H9 (cell line): ENCODE results near the gene CHST13. TPM values are rescaled to one million over a fixed set of nuclear protein-coding genes. Genes with fewer than 3 reads are reported as not detected.

Experiments
- DNase-seq: peaks from one replicate; pipeline ENCODE4 v3.0.0-alpha.2; 2017
- H2AFZ ChIP-seq: one replicate; pipeline ENCODE4 v1.6.1; 2013; ENCODE audit warnings: mild to moderate bottlenecking, low read length, control low read depth, moderate library complexity
- H2AK5ac ChIP-seq: 2 replicates; pipeline ENCODE4 v1.6.1; 2013; ENCODE audit warnings: low read length, control low read depth, mixed read lengths; ENCODE audit not compliant: insufficient read length
- H2BK120ac ChIP-seq: one replicate; pipeline ENCODE4 v1.6.1; 2013; ENCODE audit warnings: low read depth, mild to moderate bottlenecking, low read length, control low read depth, inconsistent platforms; ENCODE audit not compliant: poor library complexity, severe bottlenecking
- H2BK12ac ChIP-seq: 2 replicates; pipeline ENCODE4 v1.6.1; 2013; ENCODE audit warnings: low read length, control low read depth, mixed read lengths, low read depth; ENCODE audit not compliant: insufficient read length
- H2BK15ac ChIP-seq: 2 replicates; pipeline ENCODE4 v1.6.1; 2013; ENCODE audit warnings: low read depth, low read length, control low read depth
- H2BK20ac ChIP-seq: one replicate; pipeline ENCODE4 v1.6.1; 2013; ENCODE audit warnings: low read depth, mild to moderate bottlenecking, low read length, control low read depth, inconsistent platforms; ENCODE audit not compliant: poor library complexity, severe bottlenecking
- H2BK5ac ChIP-seq: 2 replicates; pipeline ENCODE4 v1.6.1; 2013; ENCODE audit warnings: low read length, control low read depth, mixed read lengths; ENCODE audit not compliant: insufficient read length
- H3K14ac ChIP-seq: 2 replicates; pipeline ENCODE4 v1.6.1; 2013; ENCODE audit warnings: low read length, control low read depth; ENCODE audit not compliant: insufficient read depth
- H3K18ac ChIP-seq: 2 replicates; pipeline ENCODE4 v1.6.1; 2013; ENCODE audit warnings: low read depth, mild to moderate bottlenecking, mixed read lengths, low read length, control low read depth; ENCODE audit not compliant: insufficient read length
- H3K23ac ChIP-seq: 2 replicates; pipeline ENCODE4 v1.6.1; 2013; ENCODE audit warnings: low read length, control low read depth, mixed read lengths, low read depth; ENCODE audit not compliant: insufficient read length
- H3K23me2 ChIP-seq: 2 replicates; pipeline ENCODE4 v1.6.1; 2013; ENCODE audit warnings: low read depth, mild to moderate bottlenecking, mixed read lengths, low read length, control low read depth; ENCODE audit not compliant: insufficient read length, poor library complexity, severe bottlenecking
- H3K27ac ChIP-seq: 2 replicates; pipeline ENCODE4 v1.5.1; 2013; ENCODE audit warnings: low read length, control low read depth, mixed read lengths, low read depth; ENCODE audit not compliant: insufficient read length
- H3K27me3 ChIP-seq: 2 replicates; pipeline ENCODE4 v1.6.1; 2013; ENCODE audit warnings: low read length, control low read depth, inconsistent platforms; ENCODE audit not compliant: insufficient read depth
- H3K4ac ChIP-seq: 2 replicates; pipeline ENCODE4 v1.6.1; 2013; ENCODE audit warnings: low read depth, mild to moderate bottlenecking, control low read depth, inconsistent platforms, low read length, moderate library complexity
- H3K4me1 ChIP-seq: 2 replicates; pipeline ENCODE4 v1.6.1; 2013; ENCODE audit warnings: low read length, control low read depth, inconsistent platforms; ENCODE audit not compliant: insufficient read depth
- H3K4me2 ChIP-seq: 2 replicates; pipeline ENCODE4 v1.6.1; 2013; ENCODE audit warnings: low read length, control low read depth, mixed read lengths; ENCODE audit not compliant: insufficient read length, insufficient read depth
- H3K56ac ChIP-seq: 2 replicates; pipeline ENCODE4 v1.6.1; 2013; ENCODE audit warnings: low read depth, mild to moderate bottlenecking, mixed read lengths, low read length, control low read depth; ENCODE audit not compliant: insufficient read length
- H3K79me1 ChIP-seq: 2 replicates; pipeline ENCODE4 v1.6.1; 2013; ENCODE audit warnings: low read depth, mild to moderate bottlenecking, moderate library complexity, low read length, control low read depth, inconsistent platforms; ENCODE audit not compliant: insufficient read depth, poor library complexity, severe bottlenecking
- H3K79me2 ChIP-seq: 2 replicates; pipeline ENCODE4 v1.6.1; 2013; ENCODE audit warnings: low read length, control low read depth, inconsistent platforms; ENCODE audit not compliant: insufficient read depth
- H3K9ac ChIP-seq: 2 replicates; pipeline ENCODE4 v1.6.1; 2013; ENCODE audit warnings: low read length, control low read depth, mixed read lengths; ENCODE audit not compliant: insufficient read length; ENCODE audit errors: extremely low read depth
- H3K9me3 ChIP-seq: one replicate; pipeline ENCODE4 v1.6.1; 2013; ENCODE audit warnings: low read depth, low read length, inconsistent platforms; ENCODE audit not compliant: control insufficient read depth
- H3T11ph ChIP-seq: one replicate; pipeline ENCODE4 v1.6.1; 2013; ENCODE audit warnings: mild to moderate bottlenecking, low read length, control low read depth, inconsistent platforms
- H4K20me1 ChIP-seq: one replicate; pipeline ENCODE4 v1.6.1; 2013; ENCODE audit not compliant: control insufficient read depth, insufficient read length, insufficient read depth
- H4K5ac ChIP-seq: 2 replicates; pipeline ENCODE4 v1.6.1; 2013; ENCODE audit warnings: low read depth, mild to moderate bottlenecking, mixed read lengths, low read length, control low read depth; ENCODE audit not compliant: insufficient read length
- H4K8ac ChIP-seq: replicated peaks from 2 replicates; pipeline ENCODE4 v1.6.1; 2013; ENCODE audit warnings: low read length, control low read depth, mixed read lengths, low read depth; ENCODE audit not compliant: insufficient read length
- H4K91ac ChIP-seq: 2 replicates; pipeline ENCODE4 v1.6.1; 2013; ENCODE audit warnings: low read depth, mild to moderate bottlenecking, moderate library complexity, mixed read lengths, low read length, control low read depth; ENCODE audit not compliant: insufficient read length
- H3K27ac Mint-ChIP-seq, 3 experiments: 2 replicates in 2 of 3; 3 replicates in 1 of 3; pipeline ENCODE4 v1.8.0; 2020 to 2021; ENCODE audit warnings: mixed read lengths in 3 of 3, mild to moderate bottlenecking in 1 of 3, moderate library complexity in 1 of 3
- H3K27me3 Mint-ChIP-seq: 2 replicates; pipeline ENCODE4 v1.8.0; 2021; ENCODE audit warnings: low read depth, mild to moderate bottlenecking, moderate library complexity, mixed read lengths
- H3K36me3 Mint-ChIP-seq, 3 experiments: 2 replicates in 2 of 3; 3 replicates in 1 of 3; pipeline ENCODE4 v1.8.0; 2020 to 2021; ENCODE audit warnings: low read depth in 3 of 3, mixed read lengths in 3 of 3; ENCODE audit not compliant: insufficient read depth in 1 of 3
- H3K4me1 Mint-ChIP-seq, 2 experiments: 2 replicates each; pipeline ENCODE4 v1.8.0; 2020; ENCODE audit warnings: mixed read lengths in 2 of 2
- H3K4me3 Mint-ChIP-seq, 2 experiments: 2 replicates in 1 of 2; 3 replicates in 1 of 2; pipeline ENCODE4 v1.8.0; 2020 to 2021; ENCODE audit warnings: mild to moderate bottlenecking in 2 of 2, mixed read lengths in 2 of 2, moderate library complexity in 1 of 2
- H3K9me3 Mint-ChIP-seq, 2 experiments: 2 replicates in 1 of 2; 3 replicates in 1 of 2; pipeline ENCODE4 v1.8.0; 2020; ENCODE audit warnings: mild to moderate bottlenecking in 2 of 2, mixed read lengths in 2 of 2, moderate library complexity in 1 of 2
- CTCF ChIP-seq: fragments of 200-600 bp; sonication (generic); conservative IDR thresholded peaks from 3 replicates; pipeline ENCODE4 v1.8.0; 2021; ENCODE audit warnings: antibody characterized with exemption, mild to moderate bottlenecking
- WGBS: extraction: QIAGEN DNeasy Blood & Tissue Kit; methylation state at CpG from one replicate; pipeline ENCODE4 v1.1.7; 2013; ENCODE audit warnings: missing lambda C conversion rate, low lambda C conversion rate, mixed read lengths; ENCODE audit not compliant: insufficient read length; ENCODE audit errors: extremely low coverage; 5-methylcytosine and 5-hydroxymethylcytosine counted together
- total RNA-seq: library from RNA; stranded (reverse); gene quantifications from 2 replicates; pipeline ENCODE4 v1.2.1, GENCODE V29; 2021

The CHST13 gene
- total RNA-seq, 1 experiment from 2014 or later, result 0.85 TPM

DNA sequence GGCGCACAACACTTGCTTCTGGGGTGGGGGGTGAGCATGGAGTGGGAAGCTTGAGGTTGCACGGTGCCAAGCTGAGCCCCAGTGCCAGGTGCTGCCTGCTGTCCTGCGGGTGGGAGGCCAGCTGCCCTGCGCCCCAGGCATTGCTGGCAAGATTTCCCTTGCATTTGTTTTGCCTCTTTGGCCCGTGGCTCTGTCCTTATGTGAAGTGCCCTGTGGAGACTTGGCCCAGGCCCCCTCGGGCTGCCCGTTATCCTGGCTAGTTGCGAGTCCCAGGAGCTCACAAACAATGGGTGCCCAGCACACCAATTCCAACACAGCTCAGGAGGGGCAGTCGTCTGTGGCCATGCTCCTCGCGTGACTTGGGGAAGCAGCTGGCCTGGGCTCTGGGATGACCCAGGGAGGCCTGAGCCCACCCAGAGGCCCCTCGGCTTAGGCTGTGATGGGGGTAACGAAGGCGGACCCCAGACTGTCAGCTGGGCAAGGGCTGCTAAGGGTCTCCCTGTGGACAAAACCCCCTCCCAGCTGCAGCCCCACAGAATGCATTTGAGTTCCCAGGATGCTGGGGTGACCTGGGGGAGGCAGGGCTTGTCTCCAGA, 28.8 kb downstream of the CHST13 start:
- Histone ChIP-seq H2BK5ac (no peak overlapping the region), H3K18ac (no peak overlapping the region), H4K91ac (no peak overlapping the region), H2AK5ac (no peak overlapping the region), H3K27me3 (no peaks in the 10 kb centered on the region), H4K20me1 (no peaks in the 10 kb centered on the region), H4K5ac (no peak overlapping the region), H3K79me2 (no peaks in the 10 kb centered on the region), H3K27ac (no peak overlapping the region), H2BK120ac (no peak overlapping the region), H3K56ac (no peak overlapping the region), H3K23ac (no peak overlapping the region), H3K4me1 (peaks cover 4% of the 10 kb centered on the region; the same call in 1 of the 2 replicates), H3K14ac (no peak overlapping the region; the same call in 1 of the 2 replicates), H3K4me2 (no peak overlapping the region), H3K9me3 (no peaks in the 10 kb centered on the region), H3T11ph (no peak overlapping the region), H3K4ac (no peak overlapping the region), H3K79me1 (no peaks in the 10 kb centered on the region), H2BK20ac (no peak overlapping the region), H3K9ac (no peak overlapping the region), H2BK15ac (no peak overlapping the region), H4K8ac (no peak overlapping the region), H2AFZ (no peak overlapping the region), H2BK12ac (no peak overlapping the region), H3K23me2 (no peaks in the 10 kb centered on the region)
- peak; percentile 19 for DNase-seq
- H3K27me3 Mint-ChIP-seq, result no peaks in the 10 kb centered on the region; the same call in none of the 2 replicates
- no CpG with 5 or more reads among the region's 14 CpGs for WGBS
- TF ChIP-seq CTCF, result no peak
- H3K4me3 Mint-ChIP-seq, result no peak overlapping the region
- peaks cover 27 to 36% of the 10 kb centered on the region in 2 experiments for H3K4me1 Mint-ChIP-seq
- no peaks in the 10 kb centered on the region for H3K36me3 Mint-ChIP-seq
- H3K9me3 Mint-ChIP-seq, result no peaks in the 10 kb centered on the region
- H3K27ac Mint-ChIP-seq, result no peak overlapping the region; a peak in 1 of 7 replicates
